Germinal center (tissue), 1 donor: Measurements from ENCODE around the gene ARID1B.

Experiments
- DNase-seq: peaks from one replicate; pipeline ENCODE4 v3.0.0; 2012; ENCODE audit warnings: mixed read lengths, low spot score

Gene ARID1B

GRCh38 chr6:156776840-156777576 is at the start of gene ARID1B:
Gene ARID1B, plus strand, starts transcription at chr6:156777378. Its CDS starts 303 bp downstream, at chr6:156777681.
- DNase-seq = peak; percentile 89

- no peak for DNase-seq
Measured at GRCh38 chr6:156727715-156728385, 49.3 kb upstream of the ARID1B start.

GRCh38 chr6:156729248-156729647 is 47.9 kb upstream of the ARID1B start:
- DNase-seq = no peak

GRCh38 chr6:156731396-156731795 is 45.8 kb upstream of the ARID1B start:
- DNase-seq = no peak

GRCh38 chr6:156735751-156736150 is 41.4 kb upstream of the ARID1B start:
- no peak for DNase-seq

GRCh38 chr6:156740604-156741003 is 36.6 kb upstream of the ARID1B start:
- DNase-seq = no peak

- no peak for DNase-seq
Measured at GRCh38 chr6:156741287-156742073, 35.7 kb upstream of the ARID1B start.

- DNase-seq = no peak
Measured at GRCh38 chr6:156747715-156748114, 29.5 kb upstream of the ARID1B start.

GRCh38 chr6:156748504-156748903 is 28.7 kb upstream of the ARID1B start:
- no peak for DNase-seq

GRCh38 chr6:156752666-156753301 is 24.4 kb upstream of the ARID1B start:
- peak; percentile 25 for DNase-seq

GRCh38 chr6:156756630-156757610 is 20.3 kb upstream of the ARID1B start:
- no peak for DNase-seq

GRCh38 chr6:156757849-156758248 is 19.3 kb upstream of the ARID1B start:
- no peak for DNase-seq

- no peak for DNase-seq
Measured at GRCh38 chr6:156760377-156760776, 16.8 kb upstream of the ARID1B start.

- no peak for DNase-seq
Measured at GRCh38 chr6:156762547-156762946, 14.6 kb upstream of the ARID1B start.

GRCh38 chr6:156765117-156765516 is 12.1 kb upstream of the ARID1B start:
- DNase-seq = no peak

GRCh38 chr6:156767603-156768467 is 9.3 kb upstream of the ARID1B start:
- DNase-seq = peak; percentile 73

- no peak for DNase-seq
Measured at GRCh38 chr6:156771047-156771446, 6.1 kb upstream of the ARID1B start.

GRCh38 chr6:156771761-156772160 is 5.4 kb upstream of the ARID1B start:
- DNase-seq = no peak

GRCh38 chr6:156773476-156773875 is 3.7 kb upstream of the ARID1B start:
- DNase-seq = no peak
